ENCODE results near the gene FGGY.
"Not testable (repeated sequence)": the region's sequence is repeated elsewhere in the genome, so short reads cannot be mapped to it uniquely, and the experiment has no call there.

FGGY gene
- 10.4 to 22.0 (median 16.2) reads per million in 17 experiments for total RNA-seq

DNA sequence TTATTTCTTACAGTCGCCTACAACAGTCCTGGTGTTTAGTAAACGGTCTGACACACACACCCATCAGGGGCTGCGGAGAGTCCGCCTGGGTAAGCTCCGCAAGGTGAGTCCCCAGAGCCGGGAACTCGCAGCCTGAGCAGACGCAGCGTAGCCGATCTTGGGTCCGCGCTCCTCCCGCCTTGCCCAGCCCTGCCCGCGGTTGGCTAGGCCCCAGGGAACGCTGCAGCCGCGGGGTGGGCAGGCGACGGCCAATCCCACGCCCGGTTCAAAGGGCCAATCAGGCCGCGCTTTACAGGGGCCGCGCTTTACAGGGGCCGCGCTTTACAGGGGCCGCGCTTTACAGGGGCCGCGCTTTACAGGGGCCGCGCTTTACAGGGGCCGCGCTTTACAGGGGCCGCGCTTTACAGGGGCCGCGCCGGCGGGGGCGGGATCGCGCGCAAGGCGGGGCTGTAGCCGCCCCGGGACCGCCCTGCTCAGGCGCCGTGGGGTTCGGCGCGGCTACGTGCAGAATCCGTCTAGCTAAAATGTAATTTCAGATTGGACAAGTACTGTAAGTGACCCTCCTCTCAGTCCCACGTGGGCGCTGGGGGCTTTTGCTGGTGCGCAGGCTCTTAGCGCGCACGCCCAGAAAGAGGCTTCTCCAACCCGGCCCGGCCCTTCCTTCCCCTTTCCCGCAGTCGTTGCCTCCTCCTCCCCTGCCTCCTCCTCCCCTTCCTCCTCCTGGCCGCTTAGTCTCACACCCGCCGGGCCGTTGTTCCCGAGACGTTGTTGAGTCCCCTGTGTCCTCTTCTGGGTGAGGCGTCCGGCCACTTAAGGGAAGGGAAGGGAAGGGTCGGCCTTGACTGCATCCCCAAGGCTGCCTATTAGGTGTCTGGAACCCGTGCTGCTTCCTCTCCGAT is at the start of gene FGGY:
FGGY (plus strand) TSS at position 737 of the 899 bp plus-strand sequence. CDS start 24,456 bp downstream, outside the sequence.
- peak; percentile 99 to 100 (median 100) for DNase-seq

DNA sequence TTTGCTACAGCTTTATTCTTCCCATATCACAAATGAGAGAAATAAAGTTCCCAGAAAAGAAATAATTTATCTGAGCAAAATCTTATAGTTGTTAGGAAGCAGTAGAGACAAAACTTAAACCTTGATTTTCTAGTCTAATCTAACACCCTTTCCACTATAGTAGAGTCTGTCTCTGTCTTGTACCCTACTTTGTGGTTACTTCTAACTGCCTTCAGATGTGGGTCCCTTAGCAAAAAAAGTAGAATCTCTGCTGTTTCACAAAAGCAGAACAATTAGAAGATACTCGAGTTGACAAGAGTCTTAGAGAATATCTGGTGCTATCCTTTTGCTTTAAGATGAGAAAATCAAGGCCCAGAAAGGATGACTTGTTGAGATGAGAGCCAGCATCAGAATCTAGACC is 48.1 kb upstream of the FGGY start:
- no peak for DNase-seq

GRCh38 chr1:59249396-59250137 is 47.3 kb upstream of the FGGY start:
- DNase-seq = no peak

- DNase-seq = not testable (repeated sequence)
Observed at GRCh38 chr1:59251061-59251460, 45.8 kb upstream of the FGGY start.

DNA sequence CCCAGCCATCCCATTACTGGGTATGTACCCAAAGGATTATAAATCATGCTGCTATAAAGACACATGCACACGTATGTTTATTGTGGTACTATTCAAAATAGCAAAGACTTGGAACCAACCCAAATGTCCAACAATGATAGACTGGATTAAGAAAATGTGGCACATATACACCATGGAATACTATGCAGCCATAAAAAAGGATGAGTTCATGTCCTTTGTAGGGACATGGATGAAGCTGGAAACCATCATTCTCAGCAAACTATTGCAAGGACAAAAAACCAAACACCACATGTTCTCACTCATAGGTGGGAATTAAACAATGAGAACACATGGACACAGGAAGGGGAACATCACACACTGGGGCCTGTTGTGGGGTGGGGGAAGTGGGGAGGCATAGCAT is 40.5 kb upstream of the FGGY start:
- not testable (repeated sequence) for DNase-seq

- DNase-seq = no peak
Observed at GRCh38 chr1:59258412-59259032, 38.4 kb upstream of the FGGY start.

GRCh38 chr1:59261537-59261936 is 35.4 kb upstream of the FGGY start:
- no peak for DNase-seq

GRCh38 chr1:59262631-59263030 is 34.3 kb upstream of the FGGY start:
- DNase-seq = no peak

DNA sequence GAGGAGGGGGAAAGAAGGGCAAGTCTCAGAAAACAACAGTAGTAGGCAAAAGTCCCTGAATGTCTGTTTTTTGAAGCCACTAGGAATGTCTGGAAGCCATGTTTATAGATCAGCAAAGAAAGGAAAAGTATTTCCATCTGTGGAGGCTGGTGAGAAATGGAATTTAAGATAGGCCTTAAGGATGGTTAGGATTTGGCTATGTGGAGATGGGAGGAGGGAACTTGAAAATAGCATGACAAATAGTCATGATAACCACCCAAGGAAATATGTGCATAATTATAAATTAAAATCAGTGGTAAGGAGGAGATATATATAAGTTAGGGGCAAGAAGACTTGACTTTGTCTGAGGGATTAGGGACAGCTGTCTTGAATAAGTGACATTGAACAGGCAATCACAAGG is 33.8 kb upstream of the FGGY start:
- no peak for DNase-seq

- peak in 1 of 4 experiments; percentile 12 for DNase-seq
Observed at GRCh38 chr1:59265622-59266021, 31.3 kb upstream of the FGGY start.

GRCh38 chr1:59266180-59266926 is 30.5 kb upstream of the FGGY start:
- DNase-seq = peak; percentile 72 to 89 (median 82)

DNA sequence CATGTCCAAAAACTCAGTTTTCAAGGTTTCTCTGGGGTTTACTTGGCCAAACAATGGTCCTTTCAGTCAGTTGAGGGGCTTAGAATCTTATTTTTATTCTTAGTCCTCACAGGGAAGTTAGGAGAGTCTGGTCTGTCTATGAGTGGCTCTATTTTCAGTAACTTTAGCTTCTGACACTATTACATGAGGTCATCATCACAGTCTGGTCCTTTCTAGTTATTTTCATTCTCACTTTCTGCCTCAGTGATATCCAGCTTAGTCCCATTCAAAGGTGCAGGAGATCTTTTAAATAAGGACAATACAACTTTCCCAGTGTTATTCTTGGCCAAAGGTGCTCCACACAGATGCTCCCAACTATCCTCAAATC is 30.0 kb upstream of the FGGY start:
- peak in 2 of 4 experiments; percentile 19 to 27 for DNase-seq

GRCh38 chr1:59268406-59268805 is 28.5 kb upstream of the FGGY start:
- DNase-seq = peak in 2 of 4 experiments; percentile 31 to 37

DNA sequence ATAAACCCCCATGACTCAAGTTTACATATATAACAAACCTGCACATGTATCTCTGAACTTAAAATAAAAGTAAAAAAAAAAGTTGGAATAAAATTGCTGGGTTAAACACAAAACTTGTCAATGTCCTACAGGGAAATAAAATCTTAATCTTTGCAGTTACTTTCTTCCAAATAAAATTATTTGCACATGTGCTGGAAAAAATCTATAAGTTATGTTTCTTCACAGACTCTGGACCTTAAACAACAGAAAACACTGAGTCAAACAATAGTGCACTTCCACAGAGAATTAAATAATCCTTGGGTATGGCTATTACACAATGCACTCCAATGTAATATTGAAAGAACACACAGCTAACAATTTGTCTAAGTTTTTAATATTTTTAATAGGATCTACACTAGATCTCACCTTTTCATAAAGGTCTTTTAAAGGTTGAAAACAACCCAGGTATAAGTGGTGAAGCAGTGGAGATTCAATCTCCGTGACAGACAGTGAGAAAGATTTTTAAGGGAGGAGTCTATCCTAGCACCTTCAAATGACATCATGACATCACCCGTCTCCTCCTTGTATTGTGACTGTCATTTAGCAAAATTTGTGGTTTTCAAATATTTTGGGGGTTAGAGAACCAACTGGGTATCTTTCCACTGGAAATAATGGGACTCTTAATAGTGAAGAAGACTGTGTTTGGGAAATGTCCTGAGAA is 25.2 kb upstream of the FGGY start:
- DNase-seq = no peak

- DNase-seq = peak; percentile 41 to 75 (median 64)
Observed at GRCh38 chr1:59272507-59272906, 24.4 kb upstream of the FGGY start.

DNA sequence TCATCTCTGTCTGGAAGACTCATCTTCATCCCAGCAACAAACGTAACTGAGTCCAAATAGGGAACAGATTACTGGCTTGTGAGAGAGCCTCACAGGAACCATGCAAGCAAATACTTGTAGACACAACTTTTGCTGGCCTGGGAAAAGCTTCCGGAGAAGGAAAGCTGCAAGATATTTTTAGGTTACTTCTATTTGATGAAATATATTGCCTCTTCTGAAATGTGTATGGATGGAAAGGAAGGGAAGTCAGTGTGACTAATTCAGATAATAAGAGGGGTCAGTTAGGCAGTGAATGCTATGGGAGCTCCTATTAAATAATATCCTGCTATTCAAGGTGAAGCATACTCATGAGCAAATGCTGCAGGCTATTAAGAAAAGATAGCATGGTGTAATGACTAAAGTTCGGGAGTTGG is 20.4 kb upstream of the FGGY start:
- no peak for DNase-seq

DNA sequence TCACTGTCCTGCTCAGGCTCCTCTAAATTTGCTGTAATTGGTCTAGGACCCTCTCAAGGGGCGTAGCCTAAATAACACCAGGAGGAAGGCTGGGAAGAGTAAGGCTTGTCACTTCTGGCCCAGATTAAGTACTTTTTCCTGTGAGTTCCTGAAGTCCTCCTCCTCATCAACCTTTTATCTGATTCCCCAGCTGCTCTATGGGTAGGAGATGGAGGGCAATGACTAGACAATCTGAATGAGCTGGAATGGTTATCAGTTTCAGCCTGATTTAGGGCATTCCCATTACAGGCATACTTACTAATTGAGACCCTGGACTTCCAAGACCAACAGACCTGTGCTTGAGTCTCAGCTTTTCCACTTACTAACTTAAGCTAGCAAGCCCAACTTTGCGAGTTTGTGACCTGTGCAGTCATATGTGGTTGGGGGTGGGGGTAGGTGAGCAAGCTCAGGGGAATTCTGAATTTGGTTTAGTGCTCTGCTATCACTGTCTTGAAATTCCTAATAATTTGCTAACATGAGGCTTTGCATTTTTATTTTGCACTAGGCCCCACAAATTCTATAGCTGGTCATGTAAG is 18.0 kb upstream of the FGGY start:
- DNase-seq = no peak

DNA sequence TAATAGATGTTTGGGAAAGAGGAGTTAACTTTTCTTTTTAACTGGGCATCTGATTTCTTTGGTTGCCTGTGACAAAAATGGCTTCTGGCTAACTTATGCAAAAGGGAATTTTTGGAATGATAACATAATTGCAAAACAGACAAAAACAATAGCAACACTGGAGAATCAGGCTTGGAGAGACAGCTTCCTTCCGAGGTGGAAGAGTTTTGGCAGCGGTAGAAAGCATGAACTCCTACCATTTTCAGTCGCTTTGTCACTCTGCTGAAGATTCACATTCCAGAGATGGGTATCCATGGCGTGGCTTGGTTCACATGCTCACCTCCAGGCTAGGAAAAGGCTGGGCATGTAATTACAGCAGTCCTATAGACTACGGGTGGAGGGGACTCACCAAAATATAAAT is 17.2 kb upstream of the FGGY start:
- no peak for DNase-seq

DNA sequence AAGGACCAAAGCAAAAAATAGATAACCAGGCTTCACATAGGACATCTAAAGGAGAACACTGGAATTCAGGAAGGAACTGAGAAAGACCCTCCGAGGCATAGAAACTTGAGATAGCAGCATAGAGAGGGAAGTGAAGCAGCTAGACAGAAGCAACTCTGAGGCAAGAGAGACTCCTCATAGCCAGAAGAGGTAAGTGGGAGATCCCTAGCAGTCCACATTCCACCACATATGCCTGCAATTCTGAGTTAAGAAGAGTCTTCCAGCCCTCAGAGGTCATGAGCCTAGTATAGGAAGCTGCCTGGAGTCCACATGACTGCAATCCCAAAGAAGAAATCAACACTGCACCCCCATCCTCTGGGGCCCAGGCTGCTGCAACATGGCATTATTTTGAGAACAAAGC is 13.9 kb upstream of the FGGY start:
- DNase-seq = peak; percentile 37 to 69 (median 66)

DNA sequence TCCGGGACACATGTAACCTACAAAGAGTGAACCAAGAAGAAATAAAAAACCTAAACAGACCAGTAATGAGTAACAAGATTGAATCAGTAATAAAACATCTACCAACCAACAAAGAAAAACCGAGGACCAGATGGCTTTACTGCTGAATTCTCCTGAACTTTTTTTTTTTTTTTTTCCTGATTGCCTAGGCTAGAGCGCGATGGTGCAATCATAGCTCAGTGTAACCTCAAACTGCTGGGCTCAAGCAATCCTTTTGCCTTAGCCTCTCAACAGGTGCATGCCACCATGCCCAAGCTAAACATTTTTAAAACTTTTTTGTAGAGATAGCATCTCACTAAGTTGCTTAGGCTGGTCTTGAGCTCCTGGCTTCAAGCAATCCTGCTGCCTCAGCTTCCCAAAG is 11.2 kb upstream of the FGGY start:
- DNase-seq = no peak

- DNase-seq = no peak
Observed at GRCh38 chr1:59288046-59288445, 8.8 kb upstream of the FGGY start.

Measured in suppressor macrophage (primary cell).